Urinary bladder (tissue), 4 donors: Measurements from ENCODE around the gene SRGAP3. TPM values are rescaled to one million over a fixed set of nuclear protein-coding genes. Genes with fewer than 3 reads are reported as not detected.

Experiments
- DNase-seq: peaks from one replicate; pipeline ENCODE4 v3.0.0-alpha.2; 2015; ENCODE audit errors: extremely low spot score
- H3K27ac ChIP-seq: one replicate; pipeline ENCODE4 v1.5.1; 2013; ENCODE audit warnings: low read depth, mild to moderate bottlenecking, moderate library complexity
- H3K36me3 ChIP-seq: one replicate; pipeline ENCODE4 v1.6.1; 2013; ENCODE audit warnings: mild to moderate bottlenecking, moderate library complexity; ENCODE audit not compliant: insufficient read depth
- H3K4me1 ChIP-seq: one replicate; pipeline ENCODE4 v1.6.1; 2013; ENCODE audit warnings: mild to moderate bottlenecking, moderate library complexity; ENCODE audit not compliant: insufficient read depth
- H3K4me3 ChIP-seq: one replicate; pipeline ENCODE4 v1.5.1; 2013; ENCODE audit warnings: low read depth, low read length
- WGBS: extraction: QIAGEN DNeasy Blood & Tissue Kit; methylation state at CpG from one replicate; pipeline ENCODE4 v1.1.7; 2013; 5-methylcytosine and 5-hydroxymethylcytosine counted together
- polyA plus RNA-seq: library from polyadenylated mRNA; stranded (reverse); fragments of 200-250 nt; gene quantifications from one replicate; pipeline ENCODE4 v1.2.3, GENCODE V29; 2013
- total RNA-seq: library from RNA; depleted of rRNA; stranded (reverse); fragments of >200 nt; gene quantifications from one replicate; pipeline ENCODE4 v1.2.3, GENCODE V29; 2014
- donor health status: healthy with polysubstance abuse.
- donor health status: healthy.

The SRGAP3 gene
- total and polyA plus RNA-seq, 2 donors: 3.1 to 21.4 TPM

DNA sequence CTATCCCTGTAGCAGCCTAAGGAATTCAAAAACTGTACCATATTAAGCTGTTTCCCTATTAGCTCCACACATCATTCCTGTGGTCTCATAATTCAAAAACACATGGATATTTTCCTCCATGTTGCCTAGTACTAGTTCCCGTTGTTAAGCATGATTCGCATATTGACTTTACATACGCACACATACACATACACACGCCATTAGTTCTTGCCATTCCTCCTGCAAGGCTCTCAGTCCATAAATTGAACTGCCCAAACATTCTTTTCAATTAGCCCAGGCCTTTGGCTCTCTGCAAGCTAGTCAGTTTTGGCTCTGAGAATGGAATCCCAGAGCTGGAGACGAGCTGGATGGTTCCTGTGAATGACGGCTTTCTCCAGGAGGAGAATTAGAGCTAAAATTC, 229.0 kb downstream of the SRGAP3 start:
- no peak overlapping the region for H3K27ac ChIP-seq
- H3K36me3 ChIP-seq: no peaks in the 10 kb centered on the region
- 74% methylated on average over 6 of the region's 6 CpGs for WGBS
- DNase-seq: no peak
- H3K4me3 ChIP-seq: no peak overlapping the region
- H3K4me1 ChIP-seq: no peaks in the 10 kb centered on the region

GRCh38 chr3:9019259-9019961, 230.0 kb downstream of the SRGAP3 start:
- Histone ChIP-seq H3K27ac (no peak overlapping the region), H3K36me3 (no peaks in the 10 kb centered on the region), H3K4me3 (no peak overlapping the region), H3K4me1 (no peaks in the 10 kb centered on the region)
- WGBS: 89% methylated on average over 5 of the region's 5 CpGs
- no peak for DNase-seq

GRCh38 chr3:9015250-9015649, 234.2 kb downstream of the SRGAP3 start:
- DNase-seq: no peak
- Histone ChIP-seq H3K36me3 (no peaks in the 10 kb centered on the region), H3K27ac (no peak overlapping the region), H3K4me3 (no peak overlapping the region), H3K4me1 (no peaks in the 10 kb centered on the region)
- WGBS: 93% methylated on average over 7 of the region's 7 CpGs

GRCh38 chr3:9013782-9014563, 235.5 kb downstream of the SRGAP3 start:
- Histone ChIP-seq H3K4me3 (no peak overlapping the region), H3K27ac (no peak overlapping the region), H3K36me3 (no peaks in the 10 kb centered on the region), H3K4me1 (no peaks in the 10 kb centered on the region)
- 86% methylated on average over 15 of the region's 15 CpGs for WGBS
- DNase-seq: no peak

- Histone ChIP-seq H3K27ac (no peak overlapping the region), H3K4me3 (no peak overlapping the region), H3K4me1 (no peaks in the 10 kb centered on the region), H3K36me3 (no peaks in the 10 kb centered on the region)
- 98% methylated on average over 2 of the region's 2 CpGs for WGBS
- no peak for DNase-seq
These were observed 236.9 kb downstream of the SRGAP3 start for GRCh38 chr3:9012521-9012920.

DNA sequence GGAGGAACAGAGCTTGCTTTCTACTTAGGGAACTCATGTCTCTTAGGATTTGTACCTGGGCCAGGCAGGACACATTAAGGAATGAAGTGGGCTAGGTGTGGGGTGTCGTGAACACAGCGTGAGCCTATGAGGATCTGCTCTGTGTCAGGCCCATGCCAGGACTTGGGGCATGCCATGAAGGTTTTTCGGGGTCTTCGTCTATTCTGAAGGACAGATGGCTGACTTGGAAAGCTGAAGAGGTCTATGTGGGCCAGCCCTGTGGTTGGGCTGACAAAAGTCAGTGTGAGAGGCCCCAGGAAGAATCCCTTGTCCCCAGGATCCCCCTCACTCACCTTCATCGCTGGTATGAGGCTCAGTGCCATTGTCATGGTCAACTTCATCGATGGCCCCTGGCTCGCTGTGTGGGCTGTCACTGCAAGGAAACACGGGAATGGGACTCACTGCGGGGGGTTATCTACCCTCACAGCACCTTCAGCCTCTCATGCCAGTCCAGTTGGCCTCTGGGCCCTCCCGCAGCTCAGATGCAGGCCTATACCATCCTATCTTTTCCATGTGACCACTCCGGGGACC, 239.4 kb downstream of the SRGAP3 start:
- WGBS: 97% methylated on average over 11 of the region's 11 CpGs
- Histone ChIP-seq H3K4me3 (no peak overlapping the region), H3K4me1 (no peaks in the 10 kb centered on the region), H3K36me3 (no peaks in the 10 kb centered on the region), H3K27ac (no peak overlapping the region)
- DNase-seq: no peak

- H3K4me3 ChIP-seq: no peak overlapping the region
- DNase-seq: no peak
- H3K4me1 ChIP-seq: no peaks in the 10 kb centered on the region
- H3K27ac ChIP-seq: no peak overlapping the region
- no peaks in the 10 kb centered on the region for H3K36me3 ChIP-seq
- 70% methylated on average over 6 of the region's 6 CpGs for WGBS
These were observed 240.7 kb downstream of the SRGAP3 start for GRCh38 chr3:9008550-9009255.

DNA sequence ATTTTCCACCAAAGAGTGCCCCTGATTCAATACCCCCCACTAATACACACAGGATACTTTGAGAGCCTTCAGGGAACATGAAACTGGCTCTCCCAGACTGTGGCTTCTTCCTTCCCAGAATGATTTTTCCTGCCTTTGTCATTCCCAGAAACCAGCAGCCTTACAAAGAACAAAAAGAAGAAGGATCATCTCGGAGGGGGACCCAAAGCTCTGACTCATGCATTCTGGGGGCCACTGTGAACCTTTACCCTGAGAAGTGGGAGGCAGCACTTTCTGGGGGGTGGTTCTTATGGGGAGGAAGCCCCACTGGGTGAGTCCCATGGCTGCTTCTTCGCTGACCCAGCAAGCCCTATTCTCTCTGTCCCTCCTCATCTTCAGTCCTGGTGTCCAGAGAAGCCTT, 241.5 kb downstream of the SRGAP3 start:
- Histone ChIP-seq H3K4me3 (no peak overlapping the region), H3K4me1 (no peaks in the 10 kb centered on the region), H3K36me3 (no peaks in the 10 kb centered on the region), H3K27ac (no peak overlapping the region)
- no peak for DNase-seq
- 86% methylated on average over 2 of the region's 2 CpGs for whole genome bisulfite sequencing

DNA sequence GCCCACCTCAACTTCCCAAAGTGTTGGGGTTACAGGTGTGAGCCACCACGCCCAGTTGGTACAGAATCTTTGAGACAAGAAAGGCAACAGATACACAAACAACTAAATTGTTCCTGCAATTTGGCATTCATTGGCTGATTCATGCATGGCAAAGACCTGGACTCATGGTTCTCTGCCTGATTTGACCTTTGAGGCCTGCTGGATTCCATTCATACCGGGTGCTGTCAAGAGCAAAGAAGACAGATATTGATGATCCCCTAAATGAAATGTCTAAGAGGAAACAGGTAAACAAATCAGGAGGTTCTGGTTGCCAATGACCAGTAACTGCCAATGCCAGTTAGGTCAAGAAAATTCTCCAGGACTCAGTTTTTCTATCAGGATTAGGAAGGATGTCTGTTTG, 242.2 kb downstream of the SRGAP3 start:
- no peak overlapping the region for H3K4me3 ChIP-seq
- H3K36me3 ChIP-seq: no peaks in the 10 kb centered on the region
- 93% methylated on average over 2 of the region's 2 CpGs for WGBS
- no peak overlapping the region for H3K27ac ChIP-seq
- no peaks in the 10 kb centered on the region for H3K4me1 ChIP-seq
- DNase-seq: no peak

- no peak overlapping the region for H3K4me3 ChIP-seq
- no peak for DNase-seq
These were observed 249.4 kb downstream of the SRGAP3 start for GRCh38 chr3:9000041-9000440.

GRCh38 chr3:8997151-8997550, 252.3 kb downstream of the SRGAP3 start:
- Histone ChIP-seq H3K4me3 (no peak overlapping the region), H3K36me3 (no peaks in the 10 kb centered on the region), H3K27ac (peak overlapping the region; percentile 27), H3K4me1 (no peaks in the 10 kb centered on the region)
- WGBS: 67% methylated on average over 3 of the region's 3 CpGs
- no peak for DNase-seq

More at GRCh38 chr3:9000041-9000440, 249.4 kb downstream of the SRGAP3 start:
- Histone ChIP-seq H3K36me3 (no peaks in the 10 kb centered on the region), H3K27ac (no peak overlapping the region), H3K4me1 (no peaks in the 10 kb centered on the region)

DNA sequence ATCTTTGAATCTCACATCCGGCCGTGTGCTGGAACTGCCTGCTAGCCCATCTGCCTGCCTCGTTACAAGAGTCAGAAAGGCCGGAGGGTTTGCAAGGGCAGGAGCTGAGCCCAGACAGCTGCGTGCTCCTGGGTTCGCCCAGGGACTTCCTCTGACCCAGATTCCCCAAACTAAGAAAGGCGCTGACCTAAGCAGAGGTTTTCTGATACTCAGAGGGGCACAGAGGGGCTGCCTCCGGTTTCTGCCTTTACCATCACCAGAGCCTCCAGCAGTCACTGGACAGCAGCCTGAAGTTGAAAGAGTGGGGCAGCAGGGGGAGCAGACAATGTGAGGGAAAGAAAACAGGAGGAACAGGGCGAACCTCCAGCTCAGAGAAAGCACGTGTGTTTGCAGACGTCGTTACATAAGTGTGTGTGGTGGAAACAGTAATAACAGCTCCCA, 252.7 kb downstream of the SRGAP3 start:
- Histone ChIP-seq H3K27ac (no peak overlapping the region), H3K36me3 (no peaks in the 10 kb centered on the region), H3K4me1 (no peaks in the 10 kb centered on the region), H3K4me3 (no peak overlapping the region)
- peak; percentile 20 for DNase-seq
- 33% methylated on average over 12 of the region's 12 CpGs for WGBS

GRCh38 chr3:8996216-8996615, 253.2 kb downstream of the SRGAP3 start:
- WGBS: 89% methylated on average over 2 of the region's 2 CpGs
- Histone ChIP-seq H3K27ac (no peak overlapping the region), H3K36me3 (no peaks in the 10 kb centered on the region), H3K4me3 (no peak overlapping the region), H3K4me1 (no peaks in the 10 kb centered on the region)
- no peak for DNase-seq
